ENCODE results near the gene RAB11A.

The RAB11A gene

GRCh38 chr15:65836665-65837064, 32.6 kb upstream of the RAB11A start:
- DNase-seq (ENCODE audit: extremely low read depth, low read depth), result no peak
- no peak for TF ChIP-seq CTCF (IDR thresholded peaks at IDR 0.05; ENCODE audit: low read depth, low read length)

- no peak for TF ChIP-seq CTCF (IDR thresholded peaks at IDR 0.05; ENCODE audit: low read depth, low read length)
- no peak for DNase-seq (ENCODE audit: extremely low read depth, low read depth)
These were observed 31.7 kb upstream of the RAB11A start for GRCh38 chr15:65837301-65838294.

GRCh38 chr15:65839354-65839901, 29.9 kb upstream of the RAB11A start:
- no peak for TF ChIP-seq CTCF (IDR thresholded peaks at IDR 0.05; ENCODE audit: low read depth, low read length)
- no peak for DNase-seq (ENCODE audit: extremely low read depth, low read depth)

GRCh38 chr15:65839985-65840384, 29.3 kb upstream of the RAB11A start:
- no peak for TF ChIP-seq CTCF (IDR thresholded peaks at IDR 0.05; ENCODE audit: low read depth, low read length)
- DNase-seq (ENCODE audit: extremely low read depth, low read depth), result no peak

- no peak for TF ChIP-seq CTCF (IDR thresholded peaks at IDR 0.05; ENCODE audit: low read depth, low read length)
- DNase-seq (ENCODE audit: extremely low read depth, low read depth), result no peak
These were observed 28.0 kb upstream of the RAB11A start for GRCh38 chr15:65841121-65841930.

- no peak for TF ChIP-seq CTCF (IDR thresholded peaks at IDR 0.05; ENCODE audit: low read depth, low read length)
- no peak for DNase-seq (ENCODE audit: extremely low read depth, low read depth)
These were observed 23.3 kb upstream of the RAB11A start for GRCh38 chr15:65845826-65846519.
